Gastroesophageal sphincter (tissue), 3 donors: ENCODE results near the gene TFAM.

ENCODE experiments used
- POLR2A ChIP-seq, 2 donors: fragments of 450-650 bp; IDR thresholded peaks; one replicate each; pipeline ENCODE4 v1.6.1; 2017; ENCODE audit warnings: antibody characterized with exemption in 2 of 2, mild to moderate bottlenecking in 2 of 2, moderate library complexity in 1 of 2
- TF ChIP-seq, protein P1 (sequence below), 4 experiments: fragments of 200-600 bp in 2 of 4; fragments of 450-650 bp in 2 of 4; sonication (generic) in 1 of 4; IDR thresholded peaks; one replicate each; pipeline ENCODE4 v1.5.1; 2017 to 2019; ENCODE audit warnings: antibody characterized with exemption in 4 of 4, mild to moderate bottlenecking in 2 of 4, moderate library complexity in 2 of 4

DNA sequence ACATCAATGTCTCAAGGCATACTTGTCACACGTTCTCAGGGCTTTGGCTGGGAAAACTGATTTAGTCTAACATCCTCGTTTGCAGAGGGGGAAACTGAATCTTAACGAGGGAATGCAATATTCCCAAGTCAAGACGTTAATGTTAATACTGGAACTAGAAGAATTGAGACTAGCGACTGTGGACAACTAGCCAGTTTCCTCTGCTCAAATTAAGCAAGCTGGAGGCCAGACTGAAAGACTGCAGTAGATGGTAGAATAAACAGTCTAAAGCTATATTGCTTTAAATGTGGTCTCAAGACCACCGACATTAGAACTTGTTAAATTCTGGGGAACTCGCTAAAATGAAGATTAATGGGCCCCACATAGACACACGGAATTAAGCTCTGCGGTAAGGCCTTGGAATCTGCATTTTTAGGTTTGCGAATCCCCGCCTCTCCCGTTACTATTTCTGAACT, 639 bp upstream of the TFAM start:
- TF ChIP-seq, protein P1, sequence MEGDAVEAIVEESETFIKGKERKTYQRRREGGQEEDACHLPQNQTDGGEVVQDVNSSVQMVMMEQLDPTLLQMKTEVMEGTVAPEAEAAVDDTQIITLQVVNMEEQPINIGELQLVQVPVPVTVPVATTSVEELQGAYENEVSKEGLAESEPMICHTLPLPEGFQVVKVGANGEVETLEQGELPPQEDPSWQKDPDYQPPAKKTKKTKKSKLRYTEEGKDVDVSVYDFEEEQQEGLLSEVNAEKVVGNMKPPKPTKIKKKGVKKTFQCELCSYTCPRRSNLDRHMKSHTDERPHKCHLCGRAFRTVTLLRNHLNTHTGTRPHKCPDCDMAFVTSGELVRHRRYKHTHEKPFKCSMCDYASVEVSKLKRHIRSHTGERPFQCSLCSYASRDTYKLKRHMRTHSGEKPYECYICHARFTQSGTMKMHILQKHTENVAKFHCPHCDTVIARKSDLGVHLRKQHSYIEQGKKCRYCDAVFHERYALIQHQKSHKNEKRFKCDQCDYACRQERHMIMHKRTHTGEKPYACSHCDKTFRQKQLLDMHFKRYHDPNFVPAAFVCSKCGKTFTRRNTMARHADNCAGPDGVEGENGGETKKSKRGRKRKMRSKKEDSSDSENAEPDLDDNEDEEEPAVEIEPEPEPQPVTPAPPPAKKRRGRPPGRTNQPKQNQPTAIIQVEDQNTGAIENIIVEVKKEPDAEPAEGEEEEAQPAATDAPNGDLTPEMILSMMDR (IDR thresholded peaks at IDR 0.05), result no peak
- TF ChIP-seq POLR2A (IDR thresholded peaks at IDR 0.05), result no peak
